NCI-H748 (cell line): ENCODE measurements around the gene ACKR3.

ENCODE experiments used
- DNase-seq: peaks from one replicate; lab custom pipeline; 2025; ENCODE audit not compliant: unreplicated experiment; lab: John Stamatoyannopoulos, UW

Gene ACKR3

GRCh38 chr2:236607471-236608187, 38.0 kb downstream of the ACKR3 start:
- DNase-seq: no peak

GRCh38 chr2:236608188-236608525, 38.5 kb downstream of the ACKR3 start:
- DNase-seq: no peak

- no peak for DNase-seq
Measured at GRCh38 chr2:236608710-236609109, 39.1 kb downstream of the ACKR3 start.

GRCh38 chr2:236610991-236611821, 41.6 kb downstream of the ACKR3 start:
- DNase-seq: no peak

GRCh38 chr2:236612737-236613136, 43.1 kb downstream of the ACKR3 start:
- DNase-seq: peak; percentile 34

- no peak for DNase-seq
Measured at GRCh38 chr2:236613612-236614011, 44.0 kb downstream of the ACKR3 start.

GRCh38 chr2:236614551-236614950, 44.9 kb downstream of the ACKR3 start:
- DNase-seq: no peak

- DNase-seq: no peak
Measured at GRCh38 chr2:236616031-236616430, 46.4 kb downstream of the ACKR3 start.

- DNase-seq: no peak
Measured at GRCh38 chr2:236616624-236617023, 47.0 kb downstream of the ACKR3 start.

- DNase-seq: no peak
Measured at GRCh38 chr2:236617221-236617737, 47.7 kb downstream of the ACKR3 start.

- no peak for DNase-seq
Measured at GRCh38 chr2:236617796-236618195, 48.2 kb downstream of the ACKR3 start.

GRCh38 chr2:236618370-236618769, 48.7 kb downstream of the ACKR3 start:
- DNase-seq: no peak

- DNase-seq: no peak
Measured at GRCh38 chr2:236619910-236620612, 50.4 kb downstream of the ACKR3 start.

GRCh38 chr2:236621786-236622185, 52.2 kb downstream of the ACKR3 start:
- DNase-seq: no peak

- no peak for DNase-seq
Measured at GRCh38 chr2:236622201-236622600, 52.6 kb downstream of the ACKR3 start.

GRCh38 chr2:236622660-236623059, 53.0 kb downstream of the ACKR3 start:
- DNase-seq: no peak

GRCh38 chr2:236623816-236624215, 54.2 kb downstream of the ACKR3 start:
- DNase-seq: no peak

GRCh38 chr2:236625156-236625690, 55.6 kb downstream of the ACKR3 start:
- DNase-seq: no peak

- DNase-seq: no peak
Measured at GRCh38 chr2:236626391-236627150, 56.9 kb downstream of the ACKR3 start.

GRCh38 chr2:236627193-236627592, 57.6 kb downstream of the ACKR3 start:
- no peak for DNase-seq

- no peak for DNase-seq
Measured at GRCh38 chr2:236627841-236628240, 58.2 kb downstream of the ACKR3 start.
